H1 (cell line): ENCODE data around the gene CCDC127. TPM values are rescaled to one million over a fixed set of nuclear protein-coding genes. Genes with fewer than 3 reads are reported as not detected.

Experiments used
- CTCF ChIA-PET: fragments of 300-600 bp; sonication (Branson Sonifier 250); formaldehyde crosslinking; loops from one replicate; lab custom pipeline; 2021; ENCODE audit not compliant: partially characterized antibody; lab: Charles Lee
- POLR2A ChIA-PET: fragments of 300-600 bp; sonication (Branson Sonifier 250); formaldehyde crosslinking; loops from one replicate; lab custom pipeline; 2021; ENCODE audit warnings: inconsistent platforms; ENCODE audit not compliant: partially characterized antibody; lab: Charles Lee
- DNase-seq, 2 experiments: peaks; one replicate each; pipeline versions ENCODE4 v3.0.0 to v3.0.0-alpha.2; 2010 to 2022; ENCODE audit warnings: low spot score in 2 of 2, low read depth in 1 of 2, mixed read lengths in 1 of 2
- FAIRE-seq: peaks from 2 replicates; lab custom pipeline; 2011; peaks lifted over from hg19 to GRCh38; lab: Jason Lieb, UNC
- H2AFZ ChIP-seq: 2 replicates; pipeline ENCODE4 v1.8.1; 2012; ENCODE audit warnings: low read length, inconsistent platforms
- H2AK5ac ChIP-seq: 2 replicates; pipeline ENCODE4 v1.6.1; 2013; ENCODE audit warnings: low read depth, low read length
- H2BK120ac ChIP-seq: replicated peaks from 2 replicates; pipeline ENCODE3; 2013; ENCODE audit warnings: low read depth, low read length, inconsistent platforms
- H2BK12ac ChIP-seq: 2 replicates; pipeline ENCODE4 v1.6.1; 2013; ENCODE audit warnings: low read depth, low read length
- H2BK15ac ChIP-seq: 2 replicates; pipeline ENCODE4 v1.6.1; 2013; ENCODE audit warnings: low read length
- H2BK20ac ChIP-seq: 2 replicates; pipeline ENCODE4 v1.6.1; 2013; ENCODE audit warnings: low read length
- H2BK5ac ChIP-seq: 2 replicates; pipeline ENCODE4 v1.6.1; 2013; ENCODE audit warnings: low read depth, low read length
- H3K14ac ChIP-seq: 2 replicates; pipeline ENCODE4 v1.6.1; 2013; ENCODE audit warnings: inconsistent platforms; ENCODE audit not compliant: insufficient read length
- H3K18ac ChIP-seq: 2 replicates; pipeline ENCODE4 v1.6.1; 2013; ENCODE audit warnings: low read length; ENCODE audit errors: extremely low read depth
- H3K23ac ChIP-seq: 2 replicates; pipeline ENCODE4 v1.6.1; 2013; ENCODE audit warnings: inconsistent platforms; ENCODE audit not compliant: insufficient read length
- H3K23me2 ChIP-seq: 2 replicates; pipeline ENCODE4 v1.6.1; 2013; ENCODE audit warnings: low read depth, low read length
- H3K27ac ChIP-seq: 2 replicates; pipeline ENCODE4 v1.6.1; 2011; ENCODE audit warnings: low read depth, low read length, inconsistent platforms
- H3K27me3 ChIP-seq, 4 experiments: replicated peaks in 1 of 4; 1 replicate in 1 of 4; 2 replicates in 3 of 4; pipeline versions ENCODE4 v1.6.1 to v1.8.1; 2011 to 2013; ENCODE audit warnings: low read length in 3 of 4, mild to moderate bottlenecking in 3 of 4, inconsistent platforms in 2 of 4, mixed read lengths in 2 of 4, moderate library complexity in 1 of 4; ENCODE audit not compliant: control insufficient read depth in 3 of 4, insufficient read depth in 3 of 4; ENCODE audit errors: extremely low read depth in 1 of 4
- H3K36me3 ChIP-seq, 4 experiments: 2 replicates each; pipeline versions ENCODE4 v1.6.1 to v1.8.1; 2011 to 2013; ENCODE audit warnings: mild to moderate bottlenecking in 4 of 4, low read length in 3 of 4, moderate library complexity in 2 of 4, control low read depth in 1 of 4, inconsistent platforms in 1 of 4; ENCODE audit not compliant: insufficient read depth in 4 of 4, control insufficient read depth in 2 of 4
- H3K4ac ChIP-seq: replicated peaks from 2 replicates; pipeline ENCODE3; 2013; ENCODE audit warnings: low read length, low read depth, mixed read lengths, inconsistent platforms; ENCODE audit not compliant: insufficient read length
- H3K4me1 ChIP-seq, 4 experiments: replicated peaks in 1 of 4; 1 replicate in 1 of 4; 2 replicates in 3 of 4; pipeline versions ENCODE4 v1.6.1 to v1.8.1; 2011 to 2013; ENCODE audit warnings: low read length in 3 of 4, inconsistent platforms in 2 of 4, mixed read lengths in 1 of 4; ENCODE audit not compliant: insufficient read depth in 4 of 4, control insufficient read depth in 3 of 4
- H3K4me2 ChIP-seq, 2 experiments: 2 replicates each; pipeline versions ENCODE4 v1.6.1 to v1.8.1; 2011 to 2013; ENCODE audit warnings: low read depth in 2 of 2, low read length in 2 of 2, control low read depth in 1 of 2, inconsistent platforms in 1 of 2, mild to moderate bottlenecking in 1 of 2; ENCODE audit not compliant: insufficient read depth in 1 of 2
- H3K4me3 ChIP-seq, 4 experiments: fragments of 200-600, 300-600 bp in 1 of 4; sonication (generic), shearing (Covaris generic), sonication (Bioruptor Twin) in 1 of 4; 2 replicates each; pipeline versions ENCODE4 v1.5.1 to v1.8.1; 2011 to 2016; ENCODE audit warnings: low read length in 4 of 4, low read depth in 3 of 4, control low read depth in 2 of 4, inconsistent platforms in 2 of 4, mild to moderate bottlenecking in 2 of 4, mixed read lengths in 1 of 4, moderate library complexity in 1 of 4; ENCODE audit not compliant: insufficient read depth in 2 of 4; ENCODE audit errors: extremely low read depth in 1 of 4
- H3K56ac ChIP-seq: replicated peaks from 2 replicates; pipeline ENCODE3; 2013; ENCODE audit warnings: low read depth, mild to moderate bottlenecking, mixed read lengths, low read length, inconsistent platforms; ENCODE audit not compliant: insufficient read length
- H3K79me1 ChIP-seq: 2 replicates; pipeline ENCODE4 v1.6.1; 2013; ENCODE audit warnings: low read depth, low read length, control low read depth
- H3K79me2 ChIP-seq, 2 experiments: 2 replicates each; pipeline versions ENCODE4 v1.6.1 to v1.8.1; 2012 to 2013; ENCODE audit warnings: low read length in 2 of 2, mild to moderate bottlenecking in 2 of 2, inconsistent platforms in 1 of 2; ENCODE audit not compliant: insufficient read depth in 2 of 2, control insufficient read depth in 1 of 2
- H3K9ac ChIP-seq, 4 experiments: replicated peaks in 1 of 4; 1 replicate in 1 of 4; 2 replicates in 3 of 4; pipeline versions ENCODE4 v1.6.1 to v1.8.1; 2011 to 2013; ENCODE audit warnings: low read depth in 3 of 4, low read length in 3 of 4, control low read depth in 2 of 4, mild to moderate bottlenecking in 2 of 4, moderate library complexity in 2 of 4, inconsistent platforms in 1 of 4; ENCODE audit errors: extremely low read depth in 1 of 4
- H3K9me3 ChIP-seq, 2 experiments: 2 replicates each; pipeline versions ENCODE4 v1.6.1 to v1.8.1; 2012 to 2013; ENCODE audit warnings: mild to moderate bottlenecking in 2 of 2, moderate library complexity in 2 of 2, control low read depth in 1 of 2, inconsistent platforms in 1 of 2, low read depth in 1 of 2, low read length in 1 of 2, mixed read lengths in 1 of 2; ENCODE audit not compliant: insufficient read depth in 2 of 2
- H4K20me1 ChIP-seq, 2 experiments: replicated peaks in 1 of 2; 2 replicates each; pipeline versions ENCODE3 to v1.8.1; 2011 to 2013; ENCODE audit warnings: inconsistent platforms in 2 of 2, low read length in 2 of 2, mild to moderate bottlenecking in 1 of 2; ENCODE audit not compliant: insufficient read depth in 2 of 2, control insufficient read depth in 1 of 2
- H4K5ac ChIP-seq: 2 replicates; pipeline ENCODE4 v1.6.1; 2013; ENCODE audit warnings: low read length, low read depth, mixed read lengths, inconsistent platforms; ENCODE audit not compliant: insufficient read length
- H4K8ac ChIP-seq: 2 replicates; pipeline ENCODE4 v1.8.0; 2013; ENCODE audit warnings: mild to moderate bottlenecking, moderate library complexity, low read length, inconsistent platforms; ENCODE audit not compliant: insufficient read depth; ENCODE audit errors: extremely low read depth
- H4K91ac ChIP-seq: replicated peaks from 2 replicates; pipeline ENCODE3; 2013; ENCODE audit warnings: low read length, mixed read lengths, inconsistent platforms; ENCODE audit not compliant: insufficient read length
- JUND ChIP-seq: IDR thresholded peaks from 2 replicates; pipeline ENCODE4 v1.6.1; 2011; ENCODE audit warnings: mild to moderate bottlenecking, improper control_type of control experiment, low read length
- PHF8 ChIP-seq: fragments of 200-600 bp; sonication (generic); conservative IDR thresholded peaks from 2 replicates; pipeline ENCODE4 v1.7.1; 2012; ENCODE audit warnings: low read depth, mild to moderate bottlenecking, inconsistent platforms, low read length, moderate library complexity
- RFX5 ChIP-seq: IDR thresholded peaks from 2 replicates; pipeline ENCODE4 v1.6.1; 2011; ENCODE audit warnings: low read depth, low read length, improper control_type of control experiment, borderline replicate concordance
- TEAD4 ChIP-seq: IDR thresholded peaks from 2 replicates; pipeline ENCODE4 v1.6.1; 2012; ENCODE audit warnings: low read depth, low read length, inconsistent platforms, mixed read lengths
- WGBS, 2 experiments: shearing (Covaris generic) in 1 of 2; methylation state at CpG; one replicate each; pipeline versions ENCODE4 v1.1.6 to v1.1.7; 2013 to 2015; ENCODE audit warnings: low lambda C conversion rate in 2 of 2, mixed read lengths in 2 of 2, inconsistent platforms in 1 of 2, low coverage in 1 of 2, missing lambda C conversion rate in 1 of 2; ENCODE audit not compliant: insufficient replicate concordance in 2 of 2, insufficient coverage in 1 of 2, insufficient read length in 1 of 2; ENCODE audit errors: extremely low coverage in 1 of 2, missing lambda C conversion rate in 1 of 2; 5-methylcytosine and 5-hydroxymethylcytosine counted together
- polyA plus RNA-seq, 7 experiments: library from polyadenylated mRNA; depleted of rRNA in 3 of 7; stranded (reverse) in 5 of 7; unstranded in 2 of 7; fragments of >200 nt in 5 of 7; fragments of 200-250 nt in 2 of 7; gene quantifications; 1 replicate in 5 of 7; 2 replicates in 1 of 7; 4 replicates in 1 of 7; pipeline versions ENCODE4 v1.2.1 to v1.2.3, GENCODE V29; 2011 to 2013; ENCODE audit warnings: missing spikeins in 2 of 7, mixed read lengths in 2 of 7
- total RNA-seq: library from RNA; stranded (reverse); fragmentation: NEBNext Ultra II Directional; extraction: Animal tissue kit (Norgen Biotek cat#: 25700); gene quantifications from 2 replicates; pipeline ENCODE4 v1.2.1, GENCODE V29; 2021

Gene CCDC127
- total and polyA plus RNA-seq, 2 of the 8 experiments (the other 6 are each of a cell fraction or from before 2014, with no cell fraction given), result 2.9 to 8.0 TPM

GRCh38 chr5:200985-201384 lies 17.0 kb downstream of the CCDC127 start:
- DNase-seq (no peak), FAIRE-seq (no peak)
- Histone ChIP-seq H3K23me2 (no peaks in the 10 kb centered on the region), H3K27me3 (no peaks in the 10 kb centered on the region), H2BK5ac (no peak overlapping the region), H2BK20ac (no peak overlapping the region), H4K5ac (no peak overlapping the region), H2AK5ac (no peak overlapping the region), H3K4ac (no peak overlapping the region), H3K4me1 (no peaks in the 10 kb centered on the region), H3K4me2 (no peak overlapping the region), H2BK15ac (no peak overlapping the region), H3K79me1 (no peaks in the 10 kb centered on the region; the same call in 1 of the 2 replicates), H4K91ac (no peak overlapping the region), H3K9me3 (no peaks in the 10 kb centered on the region), H3K27ac (no peak overlapping the region), H2BK12ac (no peak overlapping the region), H3K23ac (no peak overlapping the region), H3K14ac (no peak overlapping the region), H3K4me3 (no peak overlapping the region), H3K36me3 (peaks cover 2 to 16% (median 10%) of the 10 kb centered on the region in 4 experiments), H3K79me2 (no peaks in the 10 kb centered on the region; a peak in 1 of 4 replicates), H4K20me1 (peaks cover 3 to 13% of the 10 kb centered on the region in 2 experiments), H2BK120ac (no peak overlapping the region), H3K18ac (no peak overlapping the region), H2AFZ (no peak overlapping the region), H4K8ac (no peak overlapping the region), H3K9ac (no peak overlapping the region), H3K56ac (no peak overlapping the region)
- CTCF ChIA-PET, result interaction anchor here (0.5 to 1.6 kb wide), 3 partner anchors 13 to 160 kb away, joined by 3 to 5 read pairs (median 4); no protein-coding TSS in a partner anchor
- WGBS, 2 experiments, result 89% methylated on average over 3 of the region's 4 CpGs; no CpG with 5 or more reads in 1 of the 2 experiments
- POLR2A ChIA-PET, result interaction anchor here (1.1 kb wide), 1 partner anchor 10 kb away, joined by 3 read pairs; the partner anchor contains the start of gene LRRC14B
- TF ChIP-seq JUND, result no peak
- no peak for TF ChIP-seq RFX5
- TF ChIP-seq PHF8, result no peak
- TF ChIP-seq TEAD4, result no peak
